ENCODE results near the gene ST6GALNAC1. TPM values are rescaled to one million over a fixed set of nuclear protein-coding genes. Genes with fewer than 3 reads are reported as not detected.

The ST6GALNAC1 gene
- total RNA-seq, 4 donors from 2014 or later: 0.29 to 7.0 (median 1.1) TPM

- 61 to 64% methylated on average over 13 of the region's 13 CpGs for WGBS, 2 donors
- intact Hi-C loops (cut with DNase I): no loop called here
- peaks cover 41 to 62% of the 10 kb centered on the region in 2 donors for H3K4me1 ChIP-seq
- no peaks in the 10 kb centered on the region for H3K27me3 ChIP-seq
- no peaks in the 10 kb centered on the region for H3K9me3 ChIP-seq
- H3K27ac ChIP-seq: peak overlapping the region; percentile 96 to 98 (median 96)
- no peak for TF ChIP-seq POLR2A (IDR thresholded peaks at IDR 0.05)
- H3K36me3 ChIP-seq: no peaks in the 10 kb centered on the region
- H3K4me3 ChIP-seq (replicated peaks in 1 of 3): peak overlapping the region in 2 of 3 donors; percentile 34 to 55
- no peak for DNase-seq
Observed at GRCh38 chr17:76672270-76672851, 28.8 kb upstream of the ST6GALNAC1 start.

- TF ChIP-seq CTCF (IDR thresholded peaks at IDR 0.05) (peak in 2 of 6 experiments; percentile 35 to 38), POLR2A (IDR thresholded peaks at IDR 0.05) (peak; percentile 76 to 91)
- WGBS, 2 donors: 1% methylated on average over 18 to 19 of the region's 19 CpGs
- intact Hi-C loops (cut with DNase I): no loop called here
- Histone ChIP-seq H3K4me1 (peaks cover 43 to 64% of the 10 kb centered on the region in 2 donors), H3K27me3 (no peaks in the 10 kb centered on the region), H3K27ac (peak overlapping the region; percentile 96 to 98 (median 96)), H3K36me3 (no peaks in the 10 kb centered on the region), H3K4me3 (replicated peaks in 1 of 3) (peak overlapping the region; percentile 19 to 55 (median 34)), H3K9me3 (no peaks in the 10 kb centered on the region)
- DNase-seq: no peak
Observed at GRCh38 chr17:76671912-76672262, 28.3 kb upstream of the ST6GALNAC1 start.

DNA sequence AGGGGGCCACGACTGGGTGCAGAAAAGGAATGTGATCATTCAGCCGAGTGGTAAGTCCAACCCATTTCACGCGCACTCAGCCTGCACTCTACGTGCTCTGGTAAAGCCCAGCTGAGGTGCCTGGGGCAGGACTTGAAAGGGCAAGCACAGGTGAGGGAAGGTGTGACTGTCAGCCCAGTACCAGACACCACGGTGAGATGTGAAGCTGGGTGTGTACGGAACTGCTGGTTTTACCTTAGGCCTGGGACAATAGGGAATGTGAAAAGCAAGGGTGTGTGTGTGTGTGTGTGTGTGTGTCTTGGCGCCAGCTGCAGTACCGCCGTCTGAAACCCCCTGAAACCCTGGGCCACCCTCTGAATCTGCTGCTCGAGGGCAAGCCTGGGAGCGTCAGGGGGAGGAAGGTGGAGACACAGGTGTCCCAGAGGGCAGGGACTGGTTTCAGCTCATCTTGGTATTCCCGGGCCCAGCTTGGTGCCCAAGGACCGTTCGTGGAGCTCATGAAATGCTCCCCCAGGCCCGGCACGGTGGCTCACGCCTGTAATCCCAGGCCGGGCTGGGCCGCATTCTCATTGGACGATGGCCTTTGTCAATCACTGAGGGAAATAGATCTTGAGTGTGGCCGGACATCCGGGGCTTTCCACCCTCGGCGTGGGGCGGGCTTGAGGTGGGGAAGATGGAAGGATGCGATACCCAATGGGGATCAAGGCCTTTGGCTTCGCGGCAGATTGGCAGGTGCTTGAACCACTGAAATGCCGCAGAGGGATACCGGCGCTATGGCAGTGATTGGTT is 27.8 kb upstream of the ST6GALNAC1 start:
- TF ChIP-seq CTCF (IDR thresholded peaks at IDR 0.05): peak in 1 of 6 experiments; percentile 9
- peak; percentile 53 to 72 for TF ChIP-seq POLR2A (IDR thresholded peaks at IDR 0.05)
- peak overlapping the region; percentile 93 to 98 (median 96) for H3K27ac ChIP-seq
- peak overlapping the region in 1 of 3 donors; percentile 34 for H3K4me3 ChIP-seq (replicated peaks in 1 of 3)
- DNase-seq: peak; percentile 99 to 100
- no peaks in the 10 kb centered on the region for H3K27me3 ChIP-seq
- peaks cover 47 to 69% of the 10 kb centered on the region in 2 donors for H3K4me1 ChIP-seq
- 3 to 8% methylated on average over 20 to 30 of the region's 32 CpGs for WGBS, 2 donors
- intact Hi-C loops (cut with DNase I): no loop called here
- no peaks in the 10 kb centered on the region for H3K9me3 ChIP-seq
- no peaks in the 10 kb centered on the region for H3K36me3 ChIP-seq

GRCh38 chr17:76670718-76671122 is 27.2 kb upstream of the ST6GALNAC1 start:
- H3K27ac ChIP-seq: peak overlapping the region; percentile 93 to 98 (median 96)
- intact Hi-C loops (cut with DNase I): no loop called here
- peak in 1 of 6 experiments; percentile 9 for TF ChIP-seq CTCF (IDR thresholded peaks at IDR 0.05)
- TF ChIP-seq POLR2A (IDR thresholded peaks at IDR 0.05): no peak
- H3K27me3 ChIP-seq: no peaks in the 10 kb centered on the region
- no peak overlapping the region for H3K4me3 ChIP-seq (replicated peaks in 1 of 3)
- WGBS, 2 donors: 29 to 40% methylated on average over 9 of the region's 9 CpGs
- H3K9me3 ChIP-seq: no peaks in the 10 kb centered on the region
- DNase-seq: no peak
- no peaks in the 10 kb centered on the region for H3K36me3 ChIP-seq
- peaks cover 49 to 65% of the 10 kb centered on the region in 2 donors for H3K4me1 ChIP-seq

DNA sequence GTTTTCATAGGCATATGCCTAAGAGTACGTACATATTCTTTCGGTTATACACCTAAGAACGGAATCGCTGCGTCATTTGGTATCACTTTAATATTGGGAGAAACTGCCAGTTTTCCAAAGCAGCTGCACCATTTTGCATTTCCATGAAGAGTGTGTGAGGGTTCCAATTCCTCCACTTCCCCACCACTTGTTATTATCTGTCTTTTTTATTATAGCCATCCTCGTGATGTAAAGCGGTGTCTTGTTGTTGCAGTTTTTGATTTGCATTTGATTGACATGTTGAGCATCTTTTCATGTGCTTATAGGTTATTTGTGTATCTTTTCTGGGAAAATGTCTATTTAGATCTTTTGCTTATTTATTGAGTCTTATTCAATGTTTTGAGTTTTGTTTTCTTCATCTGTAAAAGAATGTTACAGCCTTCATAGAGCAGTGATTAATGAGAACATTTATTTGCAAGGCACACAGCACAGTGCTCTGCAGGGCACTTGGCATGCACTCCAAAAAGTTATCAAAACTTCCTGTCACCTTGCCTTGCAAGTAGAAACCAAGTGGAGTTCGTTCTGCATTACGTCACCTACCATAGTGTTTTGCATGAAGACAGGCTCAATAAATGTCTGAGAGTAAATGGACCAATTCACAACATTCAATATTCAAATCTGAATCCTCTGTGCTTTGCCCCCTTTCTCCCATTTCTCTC is 26.6 kb upstream of the ST6GALNAC1 start:
- DNase-seq: peak; percentile 80 to 81

More for the DNA sequence above, 26.6 kb upstream of the ST6GALNAC1 start:
- Histone ChIP-seq H3K27me3 (no peaks in the 10 kb centered on the region), H3K36me3 (no peaks in the 10 kb centered on the region), H3K27ac (peak overlapping the region; percentile 93 to 98 (median 96)), H3K4me3 (replicated peaks in 1 of 3) (no peak overlapping the region), H3K4me1 (peaks cover 49 to 60% of the 10 kb centered on the region in 2 donors), H3K9me3 (no peaks in the 10 kb centered on the region)
- intact Hi-C loops (cut with DNase I): no loop called here
- TF ChIP-seq CTCF (IDR thresholded peaks at IDR 0.05): no peak
- TF ChIP-seq POLR2A (IDR thresholded peaks at IDR 0.05): peak in 1 of 2 donors; percentile 39
- WGBS, 2 donors: 73% methylated on average over 9 of the region's 9 CpGs

Data from thyroid gland (tissue), 4 donors.